ENCODE data around the gene WWOX.
"Not testable (repeated sequence)": the region's sequence is repeated elsewhere in the genome, so short reads cannot be mapped to it uniquely, and the experiment has no call there.

The WWOX gene

DNA sequence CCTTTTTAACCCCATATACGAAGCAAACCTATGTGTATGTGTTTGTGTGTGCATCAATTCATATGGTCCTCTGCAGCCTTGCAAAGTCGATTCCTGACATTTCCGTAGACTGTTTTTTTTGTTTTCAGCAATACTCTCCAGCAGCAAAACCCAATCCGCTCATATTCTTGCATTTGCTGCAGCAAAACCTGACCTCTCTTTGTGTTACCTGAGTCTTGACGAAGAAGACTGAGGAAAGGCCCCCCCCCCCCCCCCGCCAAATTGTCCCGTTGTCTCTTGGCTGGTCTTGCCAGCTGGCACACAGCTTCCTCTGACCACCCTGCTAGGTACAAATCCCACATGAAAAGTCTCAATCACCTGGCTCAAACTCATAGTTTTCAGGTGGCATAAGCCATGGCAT lies 494.7 kb downstream of the WWOX start:
- Histone ChIP-seq H3K27ac (no peak overlapping the region), H3K4me3 (no peak overlapping the region)
- TF ChIP-seq, protein P1, sequence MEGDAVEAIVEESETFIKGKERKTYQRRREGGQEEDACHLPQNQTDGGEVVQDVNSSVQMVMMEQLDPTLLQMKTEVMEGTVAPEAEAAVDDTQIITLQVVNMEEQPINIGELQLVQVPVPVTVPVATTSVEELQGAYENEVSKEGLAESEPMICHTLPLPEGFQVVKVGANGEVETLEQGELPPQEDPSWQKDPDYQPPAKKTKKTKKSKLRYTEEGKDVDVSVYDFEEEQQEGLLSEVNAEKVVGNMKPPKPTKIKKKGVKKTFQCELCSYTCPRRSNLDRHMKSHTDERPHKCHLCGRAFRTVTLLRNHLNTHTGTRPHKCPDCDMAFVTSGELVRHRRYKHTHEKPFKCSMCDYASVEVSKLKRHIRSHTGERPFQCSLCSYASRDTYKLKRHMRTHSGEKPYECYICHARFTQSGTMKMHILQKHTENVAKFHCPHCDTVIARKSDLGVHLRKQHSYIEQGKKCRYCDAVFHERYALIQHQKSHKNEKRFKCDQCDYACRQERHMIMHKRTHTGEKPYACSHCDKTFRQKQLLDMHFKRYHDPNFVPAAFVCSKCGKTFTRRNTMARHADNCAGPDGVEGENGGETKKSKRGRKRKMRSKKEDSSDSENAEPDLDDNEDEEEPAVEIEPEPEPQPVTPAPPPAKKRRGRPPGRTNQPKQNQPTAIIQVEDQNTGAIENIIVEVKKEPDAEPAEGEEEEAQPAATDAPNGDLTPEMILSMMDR (IDR thresholded peaks at IDR 0.05), result no peak
- no peak for DNase-seq (ENCODE audit: low spot score)

DNA sequence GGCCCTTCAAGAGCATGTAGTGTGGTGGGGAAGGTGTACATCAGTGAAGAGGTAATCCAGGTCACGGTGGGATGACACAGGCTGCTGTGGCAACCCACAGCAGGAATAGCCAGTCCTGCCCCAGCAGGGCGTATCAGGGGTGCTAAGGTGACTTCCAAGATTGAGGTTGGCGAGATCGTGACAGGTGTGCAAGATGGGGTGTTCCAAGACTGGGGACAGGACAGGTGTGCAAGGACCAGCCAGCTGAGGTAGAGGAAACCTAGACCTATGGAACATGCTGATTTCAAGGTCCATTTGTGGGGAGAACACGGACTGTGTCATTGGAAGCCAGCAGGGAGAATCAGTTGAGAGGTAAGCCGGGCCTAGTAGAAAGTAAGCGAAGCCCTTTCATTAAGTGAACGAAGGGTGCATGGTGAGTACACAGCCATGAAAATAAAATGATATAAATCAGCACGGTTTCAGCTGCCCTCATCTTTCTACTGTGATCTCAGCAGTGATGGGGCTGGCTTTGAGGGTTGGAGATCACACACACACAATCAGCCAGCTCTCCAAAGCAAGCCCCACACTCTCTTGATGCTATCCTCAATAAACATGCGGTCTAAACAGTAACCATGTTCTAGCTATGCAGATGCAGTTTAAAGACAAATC lies 497.0 kb downstream of the WWOX start:
- DNase-seq (ENCODE audit: low spot score), result no peak
- Histone ChIP-seq H3K4me3 (no peak overlapping the region), H3K27ac (no peak overlapping the region)
- TF ChIP-seq, protein P1 (IDR thresholded peaks at IDR 0.05), result no peak

DNA sequence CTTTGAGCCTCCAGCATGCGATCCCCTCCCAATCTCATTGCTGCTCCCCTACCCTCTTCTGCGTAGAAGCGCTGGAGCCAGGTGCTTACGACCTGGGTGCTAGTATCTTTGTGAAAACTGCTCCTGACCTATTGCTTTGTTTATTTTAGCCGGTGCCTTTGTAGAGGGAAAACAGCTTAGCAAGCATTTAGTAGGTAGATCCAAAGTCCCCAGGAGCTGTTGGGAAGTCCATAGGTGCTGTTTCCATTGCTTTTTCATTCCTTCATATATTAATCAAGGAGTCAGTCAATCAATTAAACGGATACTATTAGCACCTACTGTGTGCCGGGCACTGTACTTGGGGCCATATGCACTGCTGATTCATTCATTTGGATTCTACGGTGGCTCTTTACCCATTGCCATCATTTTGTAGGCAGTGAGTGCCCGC lies 497.6 kb downstream of the WWOX start:
- TF ChIP-seq, protein P1 (IDR thresholded peaks at IDR 0.05), result no peak
- no peak for DNase-seq (ENCODE audit: low spot score)
- no peak overlapping the region for H3K4me3 ChIP-seq
- H3K27ac ChIP-seq, result no peak overlapping the region

DNA sequence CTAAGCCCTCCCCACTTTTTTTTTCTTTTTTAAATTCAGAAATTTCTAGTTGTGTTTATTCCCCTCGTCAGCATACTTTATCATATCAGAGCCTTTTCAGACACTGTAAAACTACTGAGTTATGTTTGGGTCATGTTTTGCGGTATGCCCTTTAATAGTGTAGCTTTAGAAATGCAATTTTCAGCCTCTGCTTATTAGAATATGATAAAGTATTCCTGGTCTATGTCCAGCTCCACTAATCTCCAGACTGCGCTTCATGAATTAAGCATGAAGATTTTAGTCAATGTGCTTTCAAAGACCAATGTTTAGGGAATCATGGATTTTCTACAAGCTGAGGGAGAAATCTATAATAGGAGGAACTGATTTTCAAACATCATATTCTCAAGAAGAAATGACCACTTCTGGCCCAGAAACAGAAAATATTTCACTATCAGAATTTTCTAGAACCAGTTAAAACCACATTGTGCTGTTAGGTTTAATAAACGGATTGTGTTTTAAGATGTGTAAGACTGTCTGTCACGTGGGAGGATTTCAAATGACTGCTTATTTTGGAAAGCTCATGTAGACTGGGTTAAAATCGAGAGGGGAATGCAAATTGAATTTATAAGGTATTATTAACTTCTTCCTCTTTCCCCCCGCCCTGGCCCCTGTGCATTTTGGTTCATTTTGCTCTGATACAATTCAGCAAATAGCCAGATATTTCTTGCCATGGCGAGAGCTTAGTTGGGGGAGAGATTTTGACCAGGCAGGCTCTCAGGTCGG lies 498.5 kb downstream of the WWOX start:
- TF ChIP-seq, protein P1 (IDR thresholded peaks at IDR 0.05), result no peak
- no peak overlapping the region for H3K4me3 ChIP-seq
- H3K27ac ChIP-seq, result no peak overlapping the region
- no peak for DNase-seq (ENCODE audit: low spot score)

DNA sequence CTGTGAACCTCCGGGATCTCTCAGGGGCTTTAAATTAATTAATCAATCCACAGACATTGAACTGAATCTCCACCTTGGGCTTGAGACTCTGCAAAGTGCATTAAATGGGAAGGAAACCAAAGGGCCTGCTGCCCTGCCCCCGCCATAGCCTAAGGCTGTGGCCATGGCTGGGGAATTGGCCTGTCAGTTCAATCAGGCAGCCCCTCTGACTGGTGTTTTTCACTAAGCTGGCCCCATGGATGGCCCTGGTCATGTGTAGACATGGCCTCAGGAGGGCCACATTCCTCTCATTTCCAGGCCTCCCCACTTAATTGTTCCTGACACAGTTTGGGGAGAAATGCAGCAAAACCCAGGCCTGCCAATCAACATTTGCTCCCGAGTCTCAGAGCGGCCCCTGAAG lies 499.8 kb downstream of the WWOX start:
- no peak overlapping the region for H3K27ac ChIP-seq
- no peak for DNase-seq (ENCODE audit: low spot score)
- no peak overlapping the region for H3K4me3 ChIP-seq
- TF ChIP-seq, protein P1 (IDR thresholded peaks at IDR 0.05), result no peak

DNA sequence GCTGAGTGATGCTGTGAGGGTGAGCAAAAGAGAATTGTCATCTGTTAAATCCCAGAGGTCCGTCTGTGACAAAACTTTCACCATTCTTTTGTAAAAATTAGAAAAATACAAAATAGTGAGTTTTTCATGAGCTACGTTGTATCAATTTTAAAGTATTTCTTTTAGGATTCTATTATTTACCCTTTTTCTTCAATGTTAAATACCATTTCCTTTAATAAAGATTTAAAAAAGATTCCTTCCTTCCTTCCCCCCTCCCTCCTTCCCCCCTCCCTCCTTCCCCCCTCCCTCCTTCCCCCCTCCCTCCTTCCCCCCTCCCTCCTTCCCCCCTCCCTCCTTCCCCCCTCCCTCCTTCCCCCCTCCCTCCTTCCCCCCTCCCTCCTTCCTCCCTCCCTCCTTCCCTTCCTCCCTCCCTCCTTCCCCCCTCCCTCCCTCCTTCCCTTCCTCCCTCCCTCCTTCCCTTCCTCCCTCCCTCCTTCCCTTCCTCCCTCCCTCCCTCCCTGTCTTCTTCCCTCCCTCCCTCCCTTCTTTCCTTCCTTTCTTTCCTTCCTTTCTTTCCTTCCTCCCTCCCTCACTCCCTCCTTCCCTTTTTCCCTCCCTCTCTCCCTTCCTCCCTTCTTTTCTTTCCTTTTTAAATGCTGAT lies 505.1 kb downstream of the WWOX start:
- not testable (repeated sequence) for H3K27ac ChIP-seq; H3K4me3 ChIP-seq; DNase-seq (ENCODE audit: low spot score)

DNA sequence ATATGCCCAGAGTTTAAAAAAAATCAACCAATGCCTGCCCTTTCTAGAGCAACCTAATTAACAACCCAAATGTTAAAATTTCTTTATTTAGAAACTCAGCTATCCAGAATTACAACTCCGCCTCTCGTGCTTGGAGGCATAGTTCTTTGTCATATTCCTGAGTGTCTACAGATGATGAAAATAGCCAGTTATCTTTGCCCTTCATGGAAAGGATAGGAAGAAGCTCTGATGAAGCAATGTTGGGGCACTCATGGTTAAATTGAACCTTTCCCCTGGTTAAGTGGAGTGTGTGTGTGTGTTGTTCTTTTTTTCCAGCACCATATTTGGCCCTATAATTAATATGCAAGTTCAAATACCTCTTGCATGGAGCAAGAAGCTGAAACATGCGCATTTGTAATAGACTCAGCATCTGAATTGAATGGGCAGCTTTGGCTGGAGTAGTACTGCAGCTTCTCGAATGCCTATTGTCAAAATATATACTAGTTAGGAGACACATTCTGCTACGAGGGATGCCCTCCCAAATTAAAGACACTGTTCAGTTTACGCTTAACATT lies 506.2 kb downstream of the WWOX start:
- no peak for DNase-seq (ENCODE audit: low spot score)
- Histone ChIP-seq H3K27ac (no peak overlapping the region), H3K4me3 (no peak overlapping the region)
- TF ChIP-seq, protein P1 (IDR thresholded peaks at IDR 0.05), result no peak

All from coronary artery (tissue), 2 donors.